IMR-90 (cell line): Measurements from ENCODE around the gene TSPYL1. TPM values are rescaled to one million over a fixed set of nuclear protein-coding genes. Genes with fewer than 3 reads are reported as not detected.
A peak's percentile ranks its signal among the peaks of the same experiment; 100 is the strongest.
"Not testable (repeated sequence)": the region's sequence is repeated elsewhere in the genome, so short reads cannot be mapped to it uniquely, and the experiment has no call there.

Source experiments
- ATAC-seq: fragments of 200-7000 bp; cut with Tn5 transposase; 2 replicates; pipeline ENCODE4 v1.9.1; 2020; ENCODE audit warnings: low read depth, mild to moderate bottlenecking, moderate library complexity
- BruUV-seq: library from RNA; stranded (reverse); fragments of 400-500 nt; replicated peaks from 2 replicates; lab custom pipeline; 2021; lab: Mats Ljungman, UMichigan
- CTCF ChIA-PET: fragments of 300-600 bp; formaldehyde crosslinking; extraction: SDS; loops from one replicate; lab custom pipeline; 2021; ENCODE audit warnings: antibody characterized with exemption; lab: Yijun Ruan, JAX
- POLR2A ChIA-PET: fragments of 300-600 bp; sonication (Branson Sonifier 250); formaldehyde crosslinking; loops from one replicate; lab custom pipeline; 2022; ENCODE audit warnings: antibody characterized with exemption; ENCODE audit not compliant: unreplicated experiment; lab: Charles Lee
- DNase-seq: peaks from one replicate; pipeline ENCODE4 v3.0.0; 2013
- H2AFZ ChIP-seq: replicated peaks from 2 replicates; pipeline ENCODE3; 2013; ENCODE audit warnings: low read length, mild to moderate bottlenecking; ENCODE audit not compliant: poor library complexity
- H2AK5ac ChIP-seq: 2 replicates; pipeline ENCODE4 v1.6.1; 2013; ENCODE audit warnings: low read depth, low read length, inconsistent platforms
- H2AK9ac ChIP-seq: replicated peaks from 2 replicates; pipeline ENCODE3; 2013; ENCODE audit warnings: mild to moderate bottlenecking, low read depth, low read length, moderate library complexity; ENCODE audit not compliant: poor library complexity
- H2BK120ac ChIP-seq: 2 replicates; pipeline ENCODE4 v1.6.1; 2013; ENCODE audit warnings: low read depth, low read length, inconsistent platforms
- H2BK15ac ChIP-seq: 3 replicates; pipeline ENCODE4 v1.6.1; 2013; ENCODE audit warnings: low read depth, low read length, inconsistent platforms
- H2BK20ac ChIP-seq: 2 replicates; pipeline ENCODE4 v1.6.1; 2013; ENCODE audit warnings: low read depth, mild to moderate bottlenecking, inconsistent platforms, low read length, moderate library complexity
- H2BK5ac ChIP-seq: 2 replicates; pipeline ENCODE4 v1.6.1; 2013; ENCODE audit warnings: mild to moderate bottlenecking, low read depth, low read length, inconsistent platforms; ENCODE audit not compliant: poor library complexity, severe bottlenecking
- H3K14ac ChIP-seq: replicated peaks from 2 replicates; pipeline ENCODE4 v1.6.1; 2013; ENCODE audit warnings: low read depth, low read length, inconsistent platforms
- H3K18ac ChIP-seq: 2 replicates; pipeline ENCODE4 v1.6.1; 2013; ENCODE audit warnings: low read depth, low read length, control low read depth
- H3K23ac ChIP-seq: 2 replicates; pipeline ENCODE4 v1.6.1; 2013; ENCODE audit warnings: low read depth, low read length, inconsistent platforms
- H3K27ac ChIP-seq: 2 replicates; pipeline ENCODE4 v1.5.1; 2013; ENCODE audit warnings: mild to moderate bottlenecking, control low read depth, low read length; ENCODE audit not compliant: insufficient read depth
- H3K27me3 ChIP-seq: 2 replicates; pipeline ENCODE4 v1.6.1; 2013; ENCODE audit warnings: low read length; ENCODE audit not compliant: control insufficient read depth, insufficient read depth
- H3K36me3 ChIP-seq: 2 replicates; pipeline ENCODE4 v1.6.1; 2013; ENCODE audit warnings: low read length, mixed read lengths; ENCODE audit not compliant: control insufficient read depth, insufficient read depth
- H3K4ac ChIP-seq: 2 replicates; pipeline ENCODE4 v1.6.1; 2013; ENCODE audit warnings: low read depth, low read length, inconsistent platforms
- H3K4me1 ChIP-seq: 2 replicates; pipeline ENCODE4 v1.6.1; 2013; ENCODE audit warnings: low read length, mixed read lengths; ENCODE audit not compliant: control insufficient read depth, insufficient read depth
- H3K4me2 ChIP-seq: 2 replicates; pipeline ENCODE4 v1.6.1; 2013; ENCODE audit warnings: low read depth, mild to moderate bottlenecking, control low read depth, low read length, moderate library complexity
- H3K4me3 ChIP-seq: 2 replicates; pipeline ENCODE4 v1.5.1; 2013; ENCODE audit warnings: low read depth, mild to moderate bottlenecking, control low read depth, low read length, moderate library complexity; ENCODE audit not compliant: insufficient read depth
- H3K56ac ChIP-seq: 2 replicates; pipeline ENCODE4 v1.6.1; 2013; ENCODE audit warnings: low read length, inconsistent platforms; ENCODE audit not compliant: insufficient read depth; ENCODE audit errors: extremely low read depth
- H3K79me1 ChIP-seq, 2 experiments: 2 replicates each; pipeline ENCODE4 v1.6.1; 2013; ENCODE audit warnings: low read length in 2 of 2, inconsistent platforms in 1 of 2, low read depth in 1 of 2
- H3K9ac ChIP-seq: 2 replicates; pipeline ENCODE4 v1.6.1; 2013; ENCODE audit warnings: low read depth, low read length, control low read depth
- H3K9me1 ChIP-seq: 2 replicates; pipeline ENCODE4 v1.6.1; 2013; ENCODE audit warnings: low read length, inconsistent platforms; ENCODE audit not compliant: insufficient read depth
- H3K9me3 ChIP-seq: 2 replicates; pipeline ENCODE4 v1.6.1; 2013; ENCODE audit warnings: low read length; ENCODE audit not compliant: control insufficient read depth, insufficient read depth
- H4K20me1 ChIP-seq: 2 replicates; pipeline ENCODE4 v1.6.1; 2013; ENCODE audit warnings: low read length, inconsistent platforms; ENCODE audit not compliant: insufficient read depth
- H4K5ac ChIP-seq: 2 replicates; pipeline ENCODE4 v1.6.1; 2013; ENCODE audit warnings: mild to moderate bottlenecking, low read depth, low read length, control low read depth
- H4K8ac ChIP-seq, 2 experiments: 2 replicates each; pipeline ENCODE4 v1.6.1; 2013; ENCODE audit warnings: low read depth in 2 of 2, low read length in 2 of 2, control low read depth in 1 of 2, inconsistent platforms in 1 of 2
- H4K91ac ChIP-seq: 2 replicates; pipeline ENCODE4 v1.6.1; 2013; ENCODE audit warnings: low read depth, low read length, inconsistent platforms; ENCODE audit not compliant: insufficient read depth
- BHLHE40 ChIP-seq: fragments of 150-350 bp; IDR thresholded peaks from 2 replicates; pipeline ENCODE4 v1.6.1; 2016; ENCODE audit warnings: mild to moderate bottlenecking, low read depth, low read length
- CEBPB ChIP-seq: IDR thresholded peaks from 2 replicates; pipeline ENCODE4 v1.6.1; 2012; ENCODE audit warnings: low read depth, low read length, improper control_type of control experiment
- WGBS, 2 experiments: methylation state at CpG; one replicate each; pipeline versions ENCODE4 v1.1.5 to v1.1.7; 2013; ENCODE audit warnings: missing lambda C conversion rate in 2 of 2; ENCODE audit not compliant: insufficient read length in 1 of 2; ENCODE audit errors: extremely low coverage in 2 of 2; 5-methylcytosine and 5-hydroxymethylcytosine counted together
- dilution Hi-C: fragments of 300-500 bp; cut with HindIII; formaldehyde crosslinking; loops from one replicate; pipeline ENCODE4 v1.14.3; 2018; ENCODE audit warnings: low sequenced_read_pairs; ENCODE audit not compliant: unreplicated experiment
- in situ Hi-C: fragments of 300-500 bp; cut with MboI; formaldehyde crosslinking; loops from 3 replicates; pipeline ENCODE4 v1.14.3; 2019; ENCODE audit warnings: low sequenced_read_pairs, inconsistent platforms, mixed read lengths
- intact Hi-C: fragments of 100-400 bp; cut with micrococcal nuclease; formaldehyde crosslinking; loops from 2 replicates; pipeline ENCODE4 v1.10.0; 2022
- polyA plus RNA-seq, 3 experiments: library from polyadenylated mRNA; depleted of rRNA; stranded (reverse); fragments of >200 nt; gene quantifications; 2 replicates each; pipeline ENCODE4 v1.2.3, GENCODE V29; 2012; ENCODE audit warnings: low replicate concordance in 1 of 3
- total RNA-seq: library from RNA; depleted of rRNA; stranded (reverse); fragments of >200 nt; gene quantifications from 2 replicates; pipeline ENCODE4 v1.2.3, GENCODE V29; 2012

Gene TSPYL1
- total and polyA plus RNA-seq, 2 of the 4 experiments (the other 2 are of a cell fraction), result 32.4 to 111 TPM

GRCh38 chr6:116286773-116287358, 7.1 kb upstream of the TSPYL1 start:
- no peaks in the 10 kb centered on the region for H3K9me3 ChIP-seq
- H3K9me1 ChIP-seq, result no peaks in the 10 kb centered on the region
- no peak overlapping the region for H3K9ac ChIP-seq
- no peaks in the 10 kb centered on the region; the same call in 1 of the 2 replicates for H3K4me1 ChIP-seq
- intact Hi-C loops (loop anchor here (1.0 to 5.0 kb wide), 4 partner anchors 85 to 274 kb away; partner anchors contain the start of gene DSE), dilution Hi-C loops (no loop called here), in situ Hi-C loops (loop anchor here (25.0 kb wide), 1 partner anchor 150 kb away; no protein-coding TSS in a partner anchor)
- no peak overlapping the region for H4K91ac ChIP-seq
- H3K27ac ChIP-seq, result no peak overlapping the region
- no peaks in the 10 kb centered on the region for H4K20me1 ChIP-seq
- H3K4ac ChIP-seq, result no peak overlapping the region
- no CpG with 5 or more reads among the region's 1 CpG for WGBS, 2 experiments
- no peak overlapping the region for H4K5ac ChIP-seq
- no peak overlapping the region for H3K18ac ChIP-seq
- H3K36me3 ChIP-seq, result no peaks in the 10 kb centered on the region
- H2AK5ac ChIP-seq, result no peak overlapping the region
- H3K23ac ChIP-seq, result no peak overlapping the region
- DNase-seq, result peak; percentile 25
- no peaks in the 10 kb centered on the region for H3K27me3 ChIP-seq
- no peak overlapping the region for H2AK9ac ChIP-seq
- CTCF ChIA-PET, result interaction anchor here (0.6 to 2.0 kb wide), 23 partner anchors 7 to 274 kb away, joined by 3 to 13 read pairs (median 6); partner anchors contain the start of genes CALHM5, DSE and TSPYL1
- TF ChIP-seq BHLHE40 (no peak), CEBPB (peak; percentile 53; the same call in 1 of the 2 replicates)
- no peak overlapping the region for H2BK5ac ChIP-seq
- H2BK20ac ChIP-seq, result no peak overlapping the region
- no peak overlapping the region for H3K4me2 ChIP-seq
- no peak overlapping the region for H3K56ac ChIP-seq
- no peak overlapping the region for H4K8ac ChIP-seq
- H3K4me3 ChIP-seq, result no peak overlapping the region
- H2BK15ac ChIP-seq, result no peak overlapping the region
- H2AFZ ChIP-seq, result no peak overlapping the region
- ATAC-seq, result no peak
- POLR2A ChIA-PET, result interaction anchor here (0.5 to 0.6 kb wide), 2 partner anchors 85 to 118 kb away, joined by 3 to 5 read pairs; no protein-coding TSS in a partner anchor
- H3K14ac ChIP-seq, result no peak overlapping the region
- H2BK120ac ChIP-seq, result no peak overlapping the region
- peaks cover 0 to 3% of the 10 kb centered on the region in 2 experiments; a peak in 1 of 4 replicates for H3K79me1 ChIP-seq
- no TSS peak for BruUV-seq

- H3K4me3 ChIP-seq, H2BK5ac ChIP-seq, H3K14ac ChIP-seq, H3K9me3 ChIP-seq, dilution Hi-C loops, H4K8ac ChIP-seq, BruUV-seq, H2BK20ac ChIP-seq, ATAC-seq, H3K4ac ChIP-seq, H3K27me3 ChIP-seq, H2AK9ac ChIP-seq, H2BK15ac ChIP-seq, H2AFZ ChIP-seq, H4K20me1 ChIP-seq, H4K5ac ChIP-seq, H3K27ac ChIP-seq, H2AK5ac ChIP-seq, H4K91ac ChIP-seq, H3K4me2 ChIP-seq, H3K56ac ChIP-seq, H3K36me3 ChIP-seq, POLR2A ChIA-PET, DNase-seq, H3K23ac ChIP-seq, H3K9me1 ChIP-seq, H3K79me1 ChIP-seq, CTCF ChIA-PET, H3K18ac ChIP-seq, H2BK120ac ChIP-seq, H3K4me1 ChIP-seq, H3K9ac ChIP-seq: not testable (repeated sequence)
- WGBS, 2 experiments, result no CpG with 5 or more reads among the region's 4 CpGs
- in situ Hi-C loops (loop anchor here (25.0 kb wide), 1 partner anchor 152 kb away; no protein-coding TSS in a partner anchor), intact Hi-C loops (loop anchor here (5.0 kb wide), 2 partner anchors 87 to 157 kb away; partner anchors contain the start of gene DSE)
Observed at GRCh38 chr6:116284984-116285383, 5.3 kb upstream of the TSPYL1 start.
